HL-60 (cell line): Measurements from ENCODE around the gene KRT10.

Experiments used
- GABPA ChIP-seq: IDR thresholded peaks from 2 replicates; pipeline ENCODE4 v1.6.1; 2012; ENCODE audit warnings: low read depth
- POLR2AphosphoS5 ChIP-seq: IDR thresholded peaks from 2 replicates; pipeline ENCODE4 v1.6.1; 2012; ENCODE audit warnings: low read depth
- SPI1 ChIP-seq: IDR thresholded peaks from 2 replicates; pipeline ENCODE4 v1.6.1; 2012; ENCODE audit warnings: low read depth, mild to moderate bottlenecking, borderline replicate concordance
- TF ChIP-seq, protein P1 (sequence below): IDR thresholded peaks from one replicate; pipeline ENCODE4 v1.5.1; 2011; ENCODE audit warnings: low read length, control low read depth, inconsistent platforms; ENCODE audit not compliant: insufficient read depth
- TF ChIP-seq, protein P2 (sequence below): IDR thresholded peaks from 2 replicates; pipeline ENCODE4 v1.6.1; 2012; ENCODE audit warnings: low read depth; ENCODE audit not compliant: insufficient replicate concordance

GRCh38 chr17:40849723-40850122 lies 27.3 kb upstream of the KRT10 start:
- TF ChIP-seq, protein P1, sequence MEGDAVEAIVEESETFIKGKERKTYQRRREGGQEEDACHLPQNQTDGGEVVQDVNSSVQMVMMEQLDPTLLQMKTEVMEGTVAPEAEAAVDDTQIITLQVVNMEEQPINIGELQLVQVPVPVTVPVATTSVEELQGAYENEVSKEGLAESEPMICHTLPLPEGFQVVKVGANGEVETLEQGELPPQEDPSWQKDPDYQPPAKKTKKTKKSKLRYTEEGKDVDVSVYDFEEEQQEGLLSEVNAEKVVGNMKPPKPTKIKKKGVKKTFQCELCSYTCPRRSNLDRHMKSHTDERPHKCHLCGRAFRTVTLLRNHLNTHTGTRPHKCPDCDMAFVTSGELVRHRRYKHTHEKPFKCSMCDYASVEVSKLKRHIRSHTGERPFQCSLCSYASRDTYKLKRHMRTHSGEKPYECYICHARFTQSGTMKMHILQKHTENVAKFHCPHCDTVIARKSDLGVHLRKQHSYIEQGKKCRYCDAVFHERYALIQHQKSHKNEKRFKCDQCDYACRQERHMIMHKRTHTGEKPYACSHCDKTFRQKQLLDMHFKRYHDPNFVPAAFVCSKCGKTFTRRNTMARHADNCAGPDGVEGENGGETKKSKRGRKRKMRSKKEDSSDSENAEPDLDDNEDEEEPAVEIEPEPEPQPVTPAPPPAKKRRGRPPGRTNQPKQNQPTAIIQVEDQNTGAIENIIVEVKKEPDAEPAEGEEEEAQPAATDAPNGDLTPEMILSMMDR, result no peak
- no peak for TF ChIP-seq POLR2AphosphoS5
- no peak for TF ChIP-seq GABPA
- TF ChIP-seq SPI1, result no peak
- TF ChIP-seq, protein P2, sequence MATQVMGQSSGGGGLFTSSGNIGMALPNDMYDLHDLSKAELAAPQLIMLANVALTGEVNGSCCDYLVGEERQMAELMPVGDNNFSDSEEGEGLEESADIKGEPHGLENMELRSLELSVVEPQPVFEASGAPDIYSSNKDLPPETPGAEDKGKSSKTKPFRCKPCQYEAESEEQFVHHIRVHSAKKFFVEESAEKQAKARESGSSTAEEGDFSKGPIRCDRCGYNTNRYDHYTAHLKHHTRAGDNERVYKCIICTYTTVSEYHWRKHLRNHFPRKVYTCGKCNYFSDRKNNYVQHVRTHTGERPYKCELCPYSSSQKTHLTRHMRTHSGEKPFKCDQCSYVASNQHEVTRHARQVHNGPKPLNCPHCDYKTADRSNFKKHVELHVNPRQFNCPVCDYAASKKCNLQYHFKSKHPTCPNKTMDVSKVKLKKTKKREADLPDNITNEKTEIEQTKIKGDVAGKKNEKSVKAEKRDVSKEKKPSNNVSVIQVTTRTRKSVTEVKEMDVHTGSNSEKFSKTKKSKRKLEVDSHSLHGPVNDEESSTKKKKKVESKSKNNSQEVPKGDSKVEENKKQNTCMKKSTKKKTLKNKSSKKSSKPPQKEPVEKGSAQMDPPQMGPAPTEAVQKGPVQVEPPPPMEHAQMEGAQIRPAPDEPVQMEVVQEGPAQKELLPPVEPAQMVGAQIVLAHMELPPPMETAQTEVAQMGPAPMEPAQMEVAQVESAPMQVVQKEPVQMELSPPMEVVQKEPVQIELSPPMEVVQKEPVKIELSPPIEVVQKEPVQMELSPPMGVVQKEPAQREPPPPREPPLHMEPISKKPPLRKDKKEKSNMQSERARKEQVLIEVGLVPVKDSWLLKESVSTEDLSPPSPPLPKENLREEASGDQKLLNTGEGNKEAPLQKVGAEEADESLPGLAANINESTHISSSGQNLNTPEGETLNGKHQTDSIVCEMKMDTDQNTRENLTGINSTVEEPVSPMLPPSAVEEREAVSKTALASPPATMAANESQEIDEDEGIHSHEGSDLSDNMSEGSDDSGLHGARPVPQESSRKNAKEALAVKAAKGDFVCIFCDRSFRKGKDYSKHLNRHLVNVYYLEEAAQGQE, result no peak
